IPS DF 19.7 (cell line): ENCODE data around the gene AMDHD2.
"Not testable (repeated sequence)": the region's sequence is repeated elsewhere in the genome, so short reads cannot be mapped to it uniquely, and the experiment has no call there.

Experiments
- DNase-seq: peaks from one replicate; pipeline ENCODE4 v3.0.0-alpha.2; 2013; ENCODE audit warnings: low read depth, low spot score

The AMDHD2 gene

DNA sequence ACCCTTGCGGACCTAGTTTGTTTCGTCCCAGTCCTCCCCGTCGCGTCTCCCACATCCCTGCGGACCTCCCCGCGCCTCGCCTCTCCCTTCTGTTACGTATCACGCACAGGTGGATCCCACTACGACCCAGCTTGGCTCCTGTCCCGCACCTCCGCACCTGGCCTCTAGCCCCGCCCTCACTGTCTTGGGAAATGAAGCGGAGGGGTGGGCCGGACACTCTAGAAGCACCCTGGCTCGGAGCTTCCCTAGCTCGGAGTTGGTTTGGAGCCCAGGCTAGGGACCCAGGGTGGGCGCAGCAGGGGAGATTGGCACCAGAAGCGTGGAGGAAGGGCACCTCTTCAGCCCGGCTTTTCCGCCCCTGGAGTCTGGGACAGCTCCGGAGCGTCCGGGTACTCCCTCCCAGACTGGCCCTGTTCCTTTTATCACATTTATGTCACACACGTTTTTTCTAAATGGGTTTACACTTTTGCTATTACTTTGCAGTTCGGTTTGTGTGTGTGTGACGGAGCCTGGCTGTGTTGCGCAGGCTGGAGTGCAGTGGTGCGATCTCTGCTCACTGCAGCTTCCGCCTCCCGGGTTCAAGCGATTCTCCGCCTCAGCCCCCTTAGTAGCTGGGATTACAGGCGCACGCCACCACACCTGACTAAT lies 12.4 kb downstream of the AMDHD2 start:
- DNase-seq: no peak

GRCh38 chr16:2533142-2533755 lies 13.1 kb downstream of the AMDHD2 start:
- DNase-seq: not testable (repeated sequence)

- no peak for DNase-seq
These were observed 13.7 kb downstream of the AMDHD2 start for GRCh38 chr16:2533912-2534311.

DNA sequence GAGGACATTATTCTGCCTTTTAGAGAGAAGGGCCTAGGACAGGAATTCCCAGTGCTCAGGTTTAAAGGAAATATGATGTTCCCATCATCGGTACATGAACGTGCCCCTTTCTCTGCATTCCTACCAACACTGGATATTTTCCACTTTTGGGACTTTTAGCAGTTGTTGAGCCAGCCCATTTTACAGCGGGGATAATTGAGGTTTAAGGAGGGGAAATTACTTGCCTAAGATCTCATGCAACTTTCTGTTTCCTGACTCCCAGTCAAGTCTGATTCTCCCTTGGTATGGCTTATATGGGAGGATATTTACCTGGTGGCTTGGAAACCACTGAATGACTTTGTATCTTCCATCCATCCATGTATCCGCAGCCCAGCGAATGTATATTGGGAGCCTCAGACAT lies 14.2 kb downstream of the AMDHD2 start:
- not testable (repeated sequence) for DNase-seq

GRCh38 chr16:2535625-2536013 lies 15.4 kb downstream of the AMDHD2 start:
- DNase-seq: no peak

- DNase-seq: no peak
These were observed 17.5 kb downstream of the AMDHD2 start, which contains the start of gene PDPK1 for GRCh38 chr16:2537451-2538379. PDPK1 (plus strand) TSS chr16:2538021; CDS start chr16:2538113, 92 bp downstream.

DNA sequence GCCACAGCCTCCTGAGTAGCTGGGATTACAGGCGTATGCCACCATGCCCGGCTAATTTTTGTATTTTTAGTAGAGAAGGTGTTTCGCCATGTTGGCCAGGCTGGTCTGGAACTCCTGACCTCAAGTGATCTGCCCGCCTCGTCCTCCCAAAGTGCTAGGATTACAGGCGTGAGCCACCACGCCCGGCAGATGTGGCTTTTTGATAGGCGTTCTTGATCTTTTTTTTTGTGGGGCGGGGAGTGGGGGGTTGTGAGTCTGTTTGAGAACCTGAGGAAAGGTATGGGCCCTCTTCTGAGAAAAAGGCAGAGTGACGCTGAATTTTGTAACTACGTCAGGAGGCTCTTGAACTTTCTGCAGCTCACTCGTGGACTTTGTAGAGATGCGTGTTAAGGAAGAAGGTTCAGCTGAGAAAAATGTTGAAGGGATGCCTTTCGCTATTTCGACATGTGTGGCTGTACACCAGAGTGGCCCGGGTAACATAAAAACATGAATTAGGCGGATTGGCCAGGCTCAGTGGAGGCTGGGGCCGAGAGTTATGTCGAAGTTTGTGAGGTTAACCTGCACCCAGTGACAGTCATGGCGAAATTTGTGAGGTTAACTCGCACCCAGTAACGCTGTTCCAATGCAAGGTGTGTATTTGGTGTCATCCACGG lies 19.1 kb downstream of the AMDHD2 start:
- not testable (repeated sequence) for DNase-seq

- not testable (repeated sequence) for DNase-seq
These were observed 19.8 kb downstream of the AMDHD2 start for GRCh38 chr16:2539845-2540458.

DNA sequence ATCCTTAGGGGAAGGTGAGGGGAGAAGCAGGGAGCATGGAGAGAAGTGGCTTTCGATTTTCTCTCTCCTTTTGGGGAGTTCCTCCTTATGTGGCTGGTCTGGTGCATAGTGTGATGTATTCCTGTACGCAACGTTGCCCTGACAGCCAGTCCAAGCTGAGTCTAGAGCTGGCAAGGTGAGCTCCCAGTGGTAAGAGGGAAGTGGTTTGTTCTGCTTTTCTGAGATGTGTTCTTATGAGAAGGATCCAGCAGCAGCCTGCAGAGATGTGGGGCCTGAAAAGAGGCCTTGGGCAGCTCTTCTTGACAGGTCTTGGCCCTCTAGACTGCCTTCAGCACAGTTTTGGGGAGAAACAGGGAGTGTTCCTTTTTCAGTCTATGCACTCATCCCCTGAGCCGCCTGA lies 20.7 kb downstream of the AMDHD2 start:
- not testable (repeated sequence) for DNase-seq

DNA sequence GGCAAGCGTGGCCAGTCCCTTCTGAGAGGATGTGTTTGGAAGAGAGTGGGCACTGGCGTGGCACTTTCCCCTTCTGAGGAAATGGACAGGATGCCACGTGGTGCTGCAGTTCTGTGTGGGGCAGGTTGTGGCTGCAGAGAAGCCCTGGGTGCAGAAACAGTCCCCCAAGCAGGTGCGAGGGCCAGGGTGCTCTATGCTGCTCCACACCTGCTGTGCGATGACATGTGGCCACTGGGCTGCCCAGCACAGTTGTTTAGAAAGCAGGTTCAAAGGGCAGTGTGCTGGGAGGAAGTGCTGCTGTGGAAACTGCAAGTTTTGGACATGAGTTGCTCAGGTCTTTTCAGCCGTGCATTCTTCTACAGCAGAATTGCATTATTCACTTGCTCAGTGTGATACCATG lies 21.2 kb downstream of the AMDHD2 start:
- DNase-seq: not testable (repeated sequence)

DNA sequence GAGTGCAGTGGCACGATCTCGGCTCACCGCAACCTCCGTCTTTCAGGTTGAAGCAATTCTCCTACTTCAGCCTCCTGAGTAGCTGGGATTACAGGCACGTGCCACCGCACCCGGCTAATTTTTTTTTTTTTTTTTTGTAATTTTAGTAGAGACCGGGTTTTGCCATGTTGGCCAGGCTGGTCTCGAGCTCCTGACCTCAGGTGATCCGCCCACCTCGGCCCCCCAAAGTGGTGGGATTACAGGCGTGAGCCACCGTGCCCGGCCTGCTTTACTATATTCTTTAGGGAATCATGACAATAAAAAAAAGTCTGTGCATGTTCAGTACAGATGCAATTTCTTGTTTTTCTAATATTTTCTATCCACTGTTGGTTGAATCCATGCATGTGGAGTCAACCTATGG lies 23.6 kb downstream of the AMDHD2 start:
- DNase-seq: not testable (repeated sequence)

DNA sequence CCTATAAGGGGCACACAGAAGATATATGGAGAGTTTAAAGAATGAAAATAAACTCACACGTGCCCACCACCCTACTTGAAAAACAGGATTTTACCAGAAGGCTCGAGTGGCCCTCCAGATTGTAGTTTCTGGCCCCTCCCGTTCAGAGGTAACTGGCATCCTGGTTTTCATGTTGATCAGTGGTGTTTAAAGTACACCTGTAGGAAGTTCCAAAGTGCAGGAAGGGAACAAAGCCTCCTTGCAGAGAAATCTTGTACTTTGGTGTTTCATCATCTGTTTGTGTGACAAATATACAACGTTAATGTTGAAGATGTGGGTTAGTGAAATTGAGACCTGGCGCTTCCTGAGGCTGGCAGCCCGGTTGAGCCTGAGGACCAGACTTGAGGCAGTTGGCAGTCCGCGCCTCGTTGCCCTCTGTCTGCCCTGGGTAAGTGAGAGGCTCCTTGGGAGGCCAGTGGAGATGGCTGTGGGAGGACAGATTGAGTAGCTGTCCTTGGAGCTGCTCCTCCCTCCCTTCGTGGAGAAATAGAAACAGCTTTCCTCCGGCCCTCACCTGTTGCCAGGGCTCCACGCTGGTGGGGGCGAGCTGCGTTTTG lies 30.2 kb downstream of the AMDHD2 start:
- not testable (repeated sequence) for DNase-seq

GRCh38 chr16:2551420-2551889 lies 31.3 kb downstream of the AMDHD2 start:
- not testable (repeated sequence) for DNase-seq

GRCh38 chr16:2554709-2555425 lies 34.7 kb downstream of the AMDHD2 start:
- DNase-seq: not testable (repeated sequence)

- DNase-seq: not testable (repeated sequence)
These were observed 37.0 kb downstream of the AMDHD2 start for GRCh38 chr16:2557150-2557549.

- not testable (repeated sequence) for DNase-seq
These were observed 40.1 kb downstream of the AMDHD2 start for GRCh38 chr16:2560131-2560797.

DNA sequence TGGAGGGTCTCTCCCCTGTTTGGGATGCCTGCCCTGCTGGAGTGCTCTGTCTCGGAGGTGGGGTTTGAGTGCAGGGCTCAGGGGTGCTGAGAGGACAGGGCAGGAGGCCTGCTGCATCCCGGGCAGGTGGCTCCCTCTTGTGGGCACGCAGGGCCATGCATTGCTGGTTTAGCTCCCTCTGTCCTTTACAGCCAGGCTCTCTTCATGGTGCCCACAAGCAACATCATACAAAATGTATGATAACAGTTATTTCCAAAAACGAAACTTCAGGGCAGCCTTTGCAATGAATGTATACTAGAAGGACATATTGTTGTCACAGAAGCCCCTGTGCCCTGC lies 40.6 kb downstream of the AMDHD2 start:
- not testable (repeated sequence) for DNase-seq

- not testable (repeated sequence) for DNase-seq
These were observed 47.3 kb downstream of the AMDHD2 start for GRCh38 chr16:2567506-2567905.

DNA sequence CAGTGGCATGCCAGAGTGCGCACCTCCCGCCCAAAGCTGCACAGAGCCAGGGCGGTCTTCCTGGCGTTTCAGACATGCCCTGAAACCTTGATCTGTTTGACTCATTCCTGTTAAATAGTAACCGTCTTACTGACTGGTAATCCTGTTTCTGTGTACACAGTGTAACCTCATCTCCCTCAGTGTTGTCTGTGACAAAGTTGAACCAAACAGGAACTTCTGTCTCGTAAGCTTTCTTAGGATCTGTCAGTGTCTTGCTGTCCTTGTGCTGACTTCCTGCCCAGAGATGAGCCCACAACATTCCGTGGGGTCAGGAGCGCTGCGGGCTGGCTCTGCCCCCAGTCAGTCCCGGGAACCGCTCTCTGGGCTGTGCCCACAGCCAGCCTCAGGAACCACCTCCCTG lies 48.4 kb downstream of the AMDHD2 start:
- not testable (repeated sequence) for DNase-seq

DNA sequence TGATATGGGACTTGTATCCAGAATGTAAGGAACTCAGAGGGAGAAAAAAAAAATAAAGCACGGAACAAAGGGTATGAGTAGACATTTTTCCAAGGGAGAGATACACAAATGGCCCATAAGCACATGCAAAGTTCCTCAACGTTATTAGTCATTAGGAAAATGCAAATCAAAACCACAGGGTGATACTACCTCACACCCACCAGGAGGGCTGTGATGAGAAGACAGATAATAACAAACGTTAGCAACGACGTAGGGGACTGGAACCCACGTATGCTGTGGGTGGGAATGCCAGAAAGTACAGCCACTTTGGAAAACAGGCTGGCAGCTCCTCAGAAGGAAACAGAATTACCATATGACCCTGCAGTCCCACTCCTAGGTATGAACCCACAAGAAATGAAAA lies 52.5 kb downstream of the AMDHD2 start:
- not testable (repeated sequence) for DNase-seq
